Glutamatergic neuron (in vitro differentiated cells): Measurements from ENCODE around the gene ZNF766. TPM values are rescaled to one million over a fixed set of nuclear protein-coding genes. Genes with fewer than 3 reads are reported as not detected.

Source experiments
- DNase-seq: peaks from one replicate; pipeline ENCODE4 v3.0.0; 2022
- H3K27ac Mint-ChIP-seq: one replicate; pipeline ENCODE4 v1.8.0; 2020; ENCODE audit warnings: mild to moderate bottlenecking, mixed read lengths, inconsistent platforms; ENCODE audit not compliant: unreplicated experiment
- H3K27me3 Mint-ChIP-seq: one replicate; pipeline ENCODE4 v1.8.0; 2020; ENCODE audit warnings: mild to moderate bottlenecking, moderate library complexity, mixed read lengths, inconsistent platforms; ENCODE audit not compliant: unreplicated experiment
- H3K36me3 Mint-ChIP-seq: one replicate; pipeline ENCODE4 v1.8.0; 2020; ENCODE audit warnings: mild to moderate bottlenecking, mixed read lengths, inconsistent platforms; ENCODE audit not compliant: unreplicated experiment
- H3K4me1 Mint-ChIP-seq: one replicate; pipeline ENCODE4 v1.8.0; 2020; ENCODE audit warnings: mild to moderate bottlenecking, low read depth, mixed read lengths, inconsistent platforms; ENCODE audit not compliant: unreplicated experiment
- H3K4me3 Mint-ChIP-seq: one replicate; pipeline ENCODE4 v1.8.0; 2020; ENCODE audit warnings: mild to moderate bottlenecking, mixed read lengths, inconsistent platforms; ENCODE audit not compliant: unreplicated experiment
- H3K9me3 Mint-ChIP-seq: one replicate; pipeline ENCODE4 v1.8.0; 2020; ENCODE audit warnings: mild to moderate bottlenecking, moderate library complexity, mixed read lengths, inconsistent platforms; ENCODE audit not compliant: unreplicated experiment
- CTCF ChIP-seq: fragments of 200-600 bp; sonication (generic); IDR thresholded peaks from one replicate; pipeline ENCODE4 v1.5.0; 2021; ENCODE audit not compliant: partially characterized antibody, unreplicated experiment
- total RNA-seq: library from RNA; stranded (reverse); fragmentation: NEBNext Ultra II Directional; extraction: Animal tissue kit (Norgen Biotek cat#: 25700); gene quantifications from one replicate; pipeline ENCODE4 v1.2.1, GENCODE V29; 2021; ENCODE audit not compliant: unreplicated experiment

The ZNF766 gene
- total RNA-seq, 1 donor from 2014 or later, result 29.9 TPM

- Mint-ChIP-seq H3K27me3 (peaks cover 5% of the 10 kb centered on the region), H3K36me3 (peaks cover 75% of the 10 kb centered on the region), H3K4me1 (no peaks in the 10 kb centered on the region), H3K27ac (no peak overlapping the region), H3K4me3 (no peak overlapping the region), H3K9me3 (peaks cover 20% of the 10 kb centered on the region)
- no peak for TF ChIP-seq CTCF
- DNase-seq, result peak; percentile 45
Measured at GRCh38 chr19:52307275-52307674, 37.9 kb downstream of the ZNF766 start.

GRCh38 chr19:52322429-52322828 is 53.0 kb downstream of the ZNF766 start:
- no peak for TF ChIP-seq CTCF
- H3K36me3 Mint-ChIP-seq, result peaks cover 84% of the 10 kb centered on the region
- no peaks in the 10 kb centered on the region for H3K4me1 Mint-ChIP-seq
- peaks cover 59% of the 10 kb centered on the region for H3K9me3 Mint-ChIP-seq
- DNase-seq, result no peak
- no peak overlapping the region for H3K27ac Mint-ChIP-seq
- no peak overlapping the region for H3K4me3 Mint-ChIP-seq
- peaks cover 8% of the 10 kb centered on the region for H3K27me3 Mint-ChIP-seq

GRCh38 chr19:52331757-52332156 is 62.4 kb downstream of the ZNF766 start:
- no peak for DNase-seq
- no peak for TF ChIP-seq CTCF
- H3K27ac Mint-ChIP-seq, result no peak overlapping the region
- peaks cover 12% of the 10 kb centered on the region for H3K27me3 Mint-ChIP-seq
- no peak overlapping the region for H3K4me3 Mint-ChIP-seq
- H3K9me3 Mint-ChIP-seq, result peaks cover 13% of the 10 kb centered on the region
- peaks cover 18% of the 10 kb centered on the region for H3K36me3 Mint-ChIP-seq
- no peaks in the 10 kb centered on the region for H3K4me1 Mint-ChIP-seq

- peaks cover 20% of the 10 kb centered on the region for H3K36me3 Mint-ChIP-seq
- DNase-seq, result no peak
- H3K4me1 Mint-ChIP-seq, result no peaks in the 10 kb centered on the region
- no peak for TF ChIP-seq CTCF
- H3K27me3 Mint-ChIP-seq, result peaks cover 16% of the 10 kb centered on the region
- H3K9me3 Mint-ChIP-seq, result peaks cover 18% of the 10 kb centered on the region
- peak overlapping the region; percentile 97 for H3K27ac Mint-ChIP-seq
- H3K4me3 Mint-ChIP-seq, result peak overlapping the region; percentile 99
Measured at GRCh38 chr19:52335768-52336116, 66.4 kb downstream of the ZNF766 start.

- H3K27me3 Mint-ChIP-seq, result peaks cover 16% of the 10 kb centered on the region
- H3K27ac Mint-ChIP-seq, result peak within 1 kb of the TSS; percentile 97
- DNase-seq, result peak; percentile 89
- H3K9me3 Mint-ChIP-seq, result peaks cover 16% of the 10 kb centered on the region
- H3K36me3 Mint-ChIP-seq, result peaks cover 20% of the 10 kb centered on the region
- H3K4me3 Mint-ChIP-seq, result peak within 1 kb of the TSS; percentile 99
- TF ChIP-seq CTCF, result no peak
- H3K4me1 Mint-ChIP-seq, result no peaks in the 10 kb centered on the region
Measured at GRCh38 chr19:52336117-52336790, 66.9 kb downstream of the ZNF766 start, which contains the start of gene ZNF610. TSS of gene ZNF610 (plus strand) at chr19:52336243. CDS start at chr19:52349173, 12,930 bp downstream.
